GM18498 (cell line): Measurements from ENCODE around the gene CEMIP2.
"Not testable (repeated sequence)": the region's sequence is repeated elsewhere in the genome, so short reads cannot be mapped to it uniquely, and the experiment has no call there.

Source experiments
- ATAC-seq: cut with Tn5 transposase; IDR thresholded peaks from one replicate; pipeline ENCODE4 v1.9.1; 2021; ENCODE audit warnings: mild to moderate bottlenecking, moderate library complexity; ENCODE audit not compliant: unreplicated experiment

CEMIP2 gene

GRCh38 chr9:71719562-71719961, 48.8 kb downstream of the CEMIP2 start:
- ATAC-seq: no peak

- ATAC-seq: no peak
These were observed 49.2 kb downstream of the CEMIP2 start for GRCh38 chr9:71719088-71719487.

- no peak for ATAC-seq
These were observed 52.0 kb downstream of the CEMIP2 start for GRCh38 chr9:71716138-71716909.

GRCh38 chr9:71710856-71711255, 57.5 kb downstream of the CEMIP2 start:
- no peak for ATAC-seq

- ATAC-seq: no peak
These were observed 58.1 kb downstream of the CEMIP2 start for GRCh38 chr9:71710201-71710600.

GRCh38 chr9:71709384-71709783, 58.9 kb downstream of the CEMIP2 start:
- ATAC-seq: no peak

- no peak for ATAC-seq
These were observed 62.1 kb downstream of the CEMIP2 start for GRCh38 chr9:71706176-71706575.

- ATAC-seq: no peak
These were observed 63.5 kb downstream of the CEMIP2 start for GRCh38 chr9:71704796-71705195.

- ATAC-seq: no peak
These were observed 65.0 kb downstream of the CEMIP2 start for GRCh38 chr9:71703172-71703872.

- no peak for ATAC-seq
These were observed 70.4 kb downstream of the CEMIP2 start for GRCh38 chr9:71697882-71698281.

- ATAC-seq: no peak
These were observed 74.0 kb downstream of the CEMIP2 start for GRCh38 chr9:71694332-71694731.

GRCh38 chr9:71693607-71694006, 74.7 kb downstream of the CEMIP2 start:
- no peak for ATAC-seq

GRCh38 chr9:71692337-71692736, 76.0 kb downstream of the CEMIP2 start:
- no peak for ATAC-seq

- not testable (repeated sequence) for ATAC-seq
These were observed 76.7 kb downstream of the CEMIP2 start for GRCh38 chr9:71691576-71691975.

GRCh38 chr9:71690689-71691435, 77.5 kb downstream of the CEMIP2 start:
- ATAC-seq: no peak

- ATAC-seq: no peak
These were observed 78.1 kb downstream of the CEMIP2 start for GRCh38 chr9:71690063-71690688.

GRCh38 chr9:71687676-71688075, 80.6 kb downstream of the CEMIP2 start:
- no peak for ATAC-seq

- no peak for ATAC-seq
These were observed 82.3 kb downstream of the CEMIP2 start for GRCh38 chr9:71685988-71686387.

- ATAC-seq: peak; percentile 61
These were observed 82.9 kb downstream of the CEMIP2 start for GRCh38 chr9:71685394-71685793.

- no peak for ATAC-seq
These were observed 83.7 kb downstream of the CEMIP2 start for GRCh38 chr9:71684566-71684965.

- ATAC-seq: no peak
These were observed 84.6 kb downstream of the CEMIP2 start for GRCh38 chr9:71683598-71684235.
